ENCODE measurements around the gene NTM.

- TF ChIP-seq POLR2AphosphoS5 (IDR thresholded peaks at IDR 0.05; ENCODE audit: insufficient read depth, low read depth, low read length) (no peak), CTCF (IDR thresholded peaks at IDR 0.05; ENCODE audit: extremely low read depth in 1 of 2, insufficient read depth in 1 of 2, low read depth in 1 of 2, low read length in 2 of 2) (no peak), POLR2A (IDR thresholded peaks at IDR 0.05; ENCODE audit: low read depth, low read length) (no peak), MAX (IDR thresholded peaks at IDR 0.05; ENCODE audit: insufficient read depth, insufficient read length) (no peak), EZH2 (IDR thresholded peaks at IDR 0.05; ENCODE audit: borderline replicate concordance, low read depth, low read length, severe bottlenecking) (no peak)
These were observed 23.3 kb downstream of the NTM start for GRCh38 chr11:131393691-131394090.

All from endothelial cell of umbilical vein (primary cell).